ENCODE measurements around the gene ANKMY2.
"Not testable (repeated sequence)": the region's sequence is repeated elsewhere in the genome, so short reads cannot be mapped to it uniquely, and the experiment has no call there.

- TF ChIP-seq POLR2AphosphoS5, CTCF, EP300 (IDR thresholded peaks at IDR 0.05): not testable (repeated sequence)
These were observed 14.4 kb upstream of the ANKMY2 start for GRCh38 chr7:16659854-16660497.

Measured in suprapubic skin (tissue), 4 donors.